NAMALWA (cell line): ENCODE data around the gene SLC3A2.
"Not testable (repeated sequence)": the region's sequence is repeated elsewhere in the genome, so short reads cannot be mapped to it uniquely, and the experiment has no call there.

ENCODE experiments used
- DNase-seq: peaks from one replicate; pipeline ENCODE4 v3.0.0-alpha.2; 2015; ENCODE audit warnings: low spot score

The SLC3A2 gene

GRCh38 chr11:62880803-62881578 lies at the start of gene SLC3A2:
SLC3A2 (plus strand) TSS chr11:62880896; CDS start chr11:62881024, 128 bp downstream.
- peak; percentile 90 for DNase-seq

GRCh38 chr11:62830904-62831519 lies 49.7 kb upstream of the SLC3A2 start:
- DNase-seq: no peak

GRCh38 chr11:62831520-62832335 lies 49.0 kb upstream of the SLC3A2 start, which contains the start of gene STX5:
STX5 (minus strand) TSS chr11:62832051; CDS start chr11:62831243, 808 bp downstream.
- peak; percentile 98 for DNase-seq

GRCh38 chr11:62832336-62833234 lies 48.1 kb upstream of the SLC3A2 start, which contains the start of gene TEX54:
TEX54 (minus strand) TSS chr11:62832841.
- no peak for DNase-seq

GRCh38 chr11:62835336-62835735 lies 45.4 kb upstream of the SLC3A2 start:
- no peak for DNase-seq

GRCh38 chr11:62839050-62839945 lies 41.4 kb upstream of the SLC3A2 start, which contains the start of gene WDR74:
WDR74 (minus strand) TSS chr11:62839590; CDS start chr11:62839570, 20 bp downstream.
- DNase-seq: peak; percentile 98

DNA sequence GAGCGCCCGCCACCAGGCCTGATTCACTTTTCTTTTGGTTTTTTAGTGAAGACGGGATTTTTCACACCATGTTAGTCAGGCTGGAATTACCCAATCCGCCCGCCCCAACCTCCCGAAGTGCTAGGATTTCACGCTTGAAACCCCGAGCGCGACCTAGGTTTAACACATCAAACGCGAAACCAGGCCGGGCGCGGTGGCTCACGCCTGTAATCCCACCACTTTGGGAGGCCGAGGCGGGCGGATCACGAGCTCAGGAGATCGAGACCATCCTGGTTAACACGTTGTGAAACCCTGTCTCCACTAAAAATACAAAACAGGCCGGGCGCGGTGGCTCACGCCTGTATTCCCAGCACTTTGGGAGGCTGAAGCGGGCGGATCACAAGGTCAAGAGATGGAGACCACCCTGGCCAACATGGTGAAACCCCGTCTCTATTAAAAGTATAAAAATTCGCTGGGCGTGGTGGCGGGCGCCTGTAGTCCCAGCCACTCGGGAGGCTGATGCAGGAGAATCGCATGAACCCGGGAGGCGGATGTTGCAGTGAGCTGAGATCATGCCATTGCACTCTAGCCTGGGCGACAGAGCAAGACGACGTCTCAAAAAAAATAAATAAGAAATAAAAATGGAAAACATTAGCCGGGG lies 39.9 kb upstream of the SLC3A2 start:
- peak; percentile 98 for DNase-seq

DNA sequence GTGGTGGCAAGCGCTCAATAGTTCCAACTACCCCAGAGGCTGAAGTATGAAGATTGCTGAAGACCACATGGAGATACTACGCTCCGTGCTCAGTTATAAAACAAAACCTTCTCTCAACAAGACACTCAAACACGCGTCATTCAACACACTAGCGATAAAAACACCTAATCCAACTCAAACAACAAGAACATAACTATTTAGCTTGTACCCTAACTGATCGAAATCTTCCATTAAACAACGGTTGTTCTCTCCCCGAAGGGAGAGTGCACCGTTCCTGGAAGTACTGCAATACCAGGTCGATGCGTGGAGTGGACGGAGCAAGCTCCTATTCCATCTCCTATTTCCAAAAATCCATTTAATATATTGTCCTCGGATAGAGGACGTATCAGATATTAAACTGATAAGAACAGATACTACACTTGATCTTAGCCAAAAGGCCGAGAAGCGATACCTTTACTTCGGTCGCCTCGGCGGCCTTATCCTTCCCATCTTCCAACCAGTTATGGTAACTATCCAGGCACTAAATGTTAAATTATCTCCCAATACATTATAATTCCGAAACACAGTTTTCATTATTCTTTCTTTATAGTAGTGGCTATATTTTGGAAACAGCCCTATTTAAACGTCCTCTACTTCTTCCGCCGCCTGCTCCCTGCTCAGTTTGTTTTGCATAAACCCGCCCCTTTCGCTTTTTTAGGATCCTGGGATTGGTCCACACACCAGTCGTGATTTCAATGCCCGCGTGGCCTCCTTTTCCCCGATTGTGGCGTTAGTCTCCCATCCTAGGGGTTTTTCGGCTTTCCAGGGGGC lies 39.1 kb upstream of the SLC3A2 start:
- DNase-seq: peak; percentile 99

GRCh38 chr11:62842171-62842741 lies 38.4 kb upstream of the SLC3A2 start:
- peak; percentile 59 for DNase-seq

DNA sequence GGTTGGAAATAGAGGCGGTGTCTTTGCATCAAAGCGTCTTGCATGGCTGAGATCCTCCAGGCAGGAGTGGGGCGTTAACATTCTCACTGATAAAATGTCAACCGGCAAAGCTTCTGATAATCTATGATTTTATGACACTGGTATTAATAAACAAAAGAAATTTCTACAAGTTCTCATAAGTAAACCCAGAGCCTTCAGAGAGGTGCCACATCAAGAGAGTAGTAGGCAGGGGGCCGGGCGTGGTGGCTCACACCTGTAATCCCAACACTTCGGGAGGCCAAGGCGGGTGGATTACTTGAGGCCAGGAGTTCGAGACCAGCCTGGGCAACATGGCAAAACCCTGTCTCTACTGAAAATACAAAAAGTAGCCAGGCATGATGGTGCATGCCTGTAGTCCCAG lies 37.8 kb upstream of the SLC3A2 start:
- DNase-seq: not testable (repeated sequence)

- no peak for DNase-seq
These were observed 37.2 kb upstream of the SLC3A2 start for GRCh38 chr11:62843466-62843865.

DNA sequence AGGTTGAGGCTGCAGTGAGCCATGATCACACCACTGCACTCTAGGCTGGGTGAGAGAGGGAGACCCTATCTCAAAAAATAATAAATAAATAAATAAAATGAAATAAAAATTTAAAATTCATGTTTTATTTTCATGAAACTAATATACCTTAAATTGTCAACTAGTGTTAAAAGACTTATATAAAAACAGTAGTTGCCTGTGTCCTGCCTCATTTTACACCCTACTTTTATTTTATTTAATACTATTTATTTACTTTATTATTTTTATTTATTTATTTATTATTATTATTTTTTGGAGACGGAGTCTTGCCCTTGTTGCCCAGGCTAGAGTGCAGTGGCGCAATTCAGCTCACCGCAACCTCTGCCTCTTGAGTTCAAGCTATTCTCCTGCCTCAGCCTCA lies 36.5 kb upstream of the SLC3A2 start:
- no peak for DNase-seq

- DNase-seq: no peak
These were observed 34.5 kb upstream of the SLC3A2 start for GRCh38 chr11:62846177-62846576.

DNA sequence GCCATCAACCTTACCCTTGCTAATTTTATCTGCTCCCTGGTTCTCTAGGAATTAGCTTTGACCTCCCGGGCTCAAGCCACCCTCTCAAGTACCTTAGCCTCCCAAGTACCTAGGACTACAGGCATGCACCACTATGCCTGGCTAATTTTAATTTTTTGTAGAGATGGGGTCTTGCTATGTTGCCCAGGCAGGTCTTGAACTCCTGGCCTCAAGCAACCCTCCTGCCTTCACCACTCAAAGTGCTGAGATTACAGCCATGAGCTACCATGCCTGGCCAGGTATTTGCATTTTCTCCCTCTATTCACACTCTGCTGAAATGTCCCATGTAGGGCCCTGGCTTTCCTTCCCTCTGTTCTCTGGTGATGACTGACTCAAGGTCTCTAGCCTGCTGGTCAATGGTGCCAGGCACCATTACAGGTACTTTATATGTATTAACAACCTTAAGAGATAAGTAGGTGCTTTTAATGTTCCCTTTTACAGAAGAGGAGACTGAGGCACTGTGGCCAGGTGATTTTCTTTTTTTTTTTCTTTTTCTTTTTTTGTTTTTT lies 32.9 kb upstream of the SLC3A2 start:
- peak; percentile 32 for DNase-seq

GRCh38 chr11:62850911-62851806 lies 29.5 kb upstream of the SLC3A2 start:
- DNase-seq: peak; percentile 83

DNA sequence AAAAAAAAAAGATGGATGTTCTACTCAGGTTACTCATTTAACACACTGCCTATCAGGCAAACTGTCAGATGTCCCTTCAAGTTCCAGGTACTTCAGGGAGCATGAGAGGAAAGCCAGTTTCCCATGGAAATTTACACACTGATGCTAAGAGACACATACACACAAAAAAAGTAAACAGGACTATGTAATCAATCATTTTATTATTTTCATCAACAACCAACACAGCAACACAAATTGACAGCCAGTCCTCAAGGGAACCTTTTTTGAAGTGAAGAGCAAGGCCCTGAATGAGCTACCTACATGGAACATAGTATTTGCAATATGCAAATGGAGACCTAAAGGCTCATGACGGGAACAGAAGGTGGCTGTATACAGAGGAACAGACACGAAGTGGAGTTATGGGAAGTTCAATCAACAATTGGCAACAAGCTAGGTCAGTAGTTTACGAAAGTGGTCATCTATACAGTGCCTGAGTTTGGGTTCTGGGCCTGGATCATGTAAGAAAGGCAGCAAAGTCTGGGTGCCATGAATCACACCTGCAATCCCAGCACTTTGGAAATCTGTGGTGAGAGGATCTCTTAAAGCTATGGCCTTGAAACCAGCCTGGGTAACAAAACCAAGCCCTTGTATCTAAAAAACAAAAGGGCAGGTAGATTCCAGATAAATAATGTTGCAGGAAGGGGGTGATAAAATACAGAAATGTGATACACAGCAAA lies 28.7 kb upstream of the SLC3A2 start:
- DNase-seq: peak; percentile 81
